H4 (cell line): ENCODE measurements around the gene ING1. TPM values are rescaled to one million over a fixed set of nuclear protein-coding genes. Genes with fewer than 3 reads are reported as not detected.
"Not testable (repeated sequence)": the region's sequence is repeated elsewhere in the genome, so short reads cannot be mapped to it uniquely, and the experiment has no call there.

Source experiments
- DNase-seq: peaks from one replicate; pipeline ENCODE4 v3.0.0-alpha.2; 2015; ENCODE audit warnings: low spot score
- total RNA-seq: library from RNA; depleted of rRNA; stranded (reverse); fragments of >200 nt; shearing (Covaris generic); gene quantifications from 2 replicates; pipeline ENCODE4 v1.2.3, GENCODE V29; 2014

ING1 gene
- total RNA-seq, 1 experiment from 2014 or later = 8.4 TPM

DNA sequence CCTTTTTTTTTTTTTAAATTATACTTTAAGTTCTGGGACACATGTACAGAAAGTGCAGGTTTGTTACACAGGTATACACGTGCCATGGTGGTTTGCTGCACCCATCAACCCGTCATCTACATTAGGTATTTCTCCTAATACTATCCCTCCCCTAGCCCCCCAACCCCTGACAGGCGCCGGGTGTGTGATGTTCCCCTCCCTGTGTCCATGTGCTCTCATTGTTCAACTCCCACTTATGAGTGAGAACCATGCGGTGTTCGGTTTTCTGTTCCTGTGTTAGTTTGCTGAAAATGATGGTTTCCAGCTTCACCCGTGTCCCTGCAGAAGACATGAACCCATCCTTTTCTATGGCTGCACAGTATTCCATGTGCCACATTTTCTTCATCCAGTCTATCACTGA, 17.7 kb upstream of the ING1 start:
- not testable (repeated sequence) for DNase-seq

DNA sequence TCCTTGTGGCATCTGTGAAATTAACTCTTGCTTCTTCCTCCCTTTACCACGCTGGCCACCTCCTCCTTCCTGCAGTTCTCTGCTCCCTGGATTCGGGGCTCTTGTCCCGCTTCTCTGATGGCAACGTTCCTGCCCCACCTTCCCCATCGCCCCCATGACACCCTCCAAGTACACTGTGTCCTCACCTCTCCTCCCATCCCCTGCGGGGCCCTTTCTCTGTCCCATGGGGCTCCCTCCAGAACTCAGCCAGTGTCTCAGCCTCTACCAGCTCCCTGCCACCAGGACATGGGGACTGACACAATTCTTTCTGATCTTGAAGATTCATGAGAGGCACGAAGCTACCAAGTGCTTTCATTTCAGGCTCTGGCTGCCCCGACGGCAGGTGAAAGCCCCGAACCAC, 16.7 kb upstream of the ING1 start:
- no peak for DNase-seq

DNA sequence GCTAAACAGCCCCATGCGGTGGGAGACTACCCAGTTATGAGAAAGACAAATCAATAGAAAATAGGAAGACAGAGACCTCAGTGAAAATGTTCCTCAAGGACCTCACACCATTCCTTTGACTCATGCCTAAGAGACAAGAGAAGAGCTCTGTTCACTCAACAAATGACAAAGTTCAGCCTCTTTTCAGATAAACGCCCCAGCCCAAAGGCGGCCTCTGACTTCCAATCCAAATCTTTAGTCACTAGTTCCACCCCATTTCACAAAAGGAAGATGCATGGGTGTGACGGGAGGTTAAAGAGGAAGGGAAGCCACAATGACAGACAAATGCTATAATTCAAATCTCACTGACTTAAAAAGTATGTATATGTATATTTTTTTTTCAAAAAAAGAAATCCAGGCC, 15.7 kb upstream of the ING1 start:
- DNase-seq = no peak

DNA sequence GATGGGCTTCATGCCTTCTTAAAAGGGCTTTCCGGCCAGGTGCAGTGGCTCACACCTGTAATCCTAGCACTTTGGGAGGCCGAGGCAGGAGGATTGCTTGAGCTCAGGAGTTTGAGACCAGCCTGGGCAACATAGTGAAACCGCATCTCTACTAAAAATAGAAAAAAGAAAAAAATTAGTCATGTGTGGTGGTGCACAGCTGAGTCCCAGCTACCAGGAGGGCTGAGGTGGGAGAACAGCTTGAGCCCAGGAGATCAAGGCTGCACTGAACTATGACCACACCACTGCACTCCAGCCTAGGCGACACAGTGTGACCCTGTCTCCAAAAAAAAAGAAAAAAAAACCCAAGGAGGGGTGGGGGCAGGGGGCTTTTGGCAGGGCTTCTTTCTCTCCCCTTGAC, 14.8 kb upstream of the ING1 start:
- no peak for DNase-seq

DNA sequence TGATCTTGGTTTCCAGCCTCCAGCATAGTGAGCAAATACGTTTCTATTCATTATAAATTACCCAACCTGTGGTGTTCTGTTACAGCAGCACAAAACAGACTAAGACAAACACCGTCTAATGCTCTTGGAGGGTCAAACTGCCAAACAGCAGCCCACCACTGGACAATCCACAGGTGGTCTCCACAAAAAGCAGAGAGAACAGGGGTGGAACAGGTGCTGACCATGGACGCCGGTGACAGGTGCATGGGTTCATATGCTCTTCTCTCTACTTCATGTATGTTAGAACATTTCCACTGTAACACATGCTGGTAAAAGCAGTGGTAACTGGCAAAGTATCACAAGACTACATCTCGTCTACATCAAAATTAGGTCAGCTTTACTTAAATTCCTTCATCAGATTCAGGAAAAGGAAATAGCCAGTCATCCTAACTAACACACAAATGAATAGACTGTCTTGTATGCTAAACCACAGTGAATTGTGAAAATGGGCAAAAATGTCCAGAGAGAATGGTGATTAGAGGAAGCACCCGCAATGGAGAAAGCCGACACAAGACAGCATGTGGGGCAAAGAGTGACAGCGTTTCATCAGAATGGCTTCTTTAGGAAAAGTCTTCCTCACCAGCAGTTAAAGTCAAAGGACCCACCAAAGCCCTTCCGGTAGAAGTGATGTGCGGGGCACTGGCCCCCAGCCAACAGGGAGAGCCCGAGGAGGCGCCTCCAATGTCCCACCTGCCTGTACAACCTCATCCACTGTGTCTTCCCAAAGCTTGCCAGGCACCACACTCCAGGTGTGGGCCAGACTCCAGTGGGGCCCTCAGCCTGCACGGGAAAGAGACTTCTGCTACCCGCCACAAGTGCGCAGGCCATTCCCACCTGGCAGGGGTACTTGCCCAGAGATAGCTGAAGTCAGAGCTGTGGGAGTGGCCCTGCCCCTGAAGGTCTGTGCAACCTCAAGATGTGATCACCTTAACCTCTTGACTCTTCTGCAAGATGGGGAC, 14.1 kb upstream of the ING1 start:
- no peak for DNase-seq

DNA sequence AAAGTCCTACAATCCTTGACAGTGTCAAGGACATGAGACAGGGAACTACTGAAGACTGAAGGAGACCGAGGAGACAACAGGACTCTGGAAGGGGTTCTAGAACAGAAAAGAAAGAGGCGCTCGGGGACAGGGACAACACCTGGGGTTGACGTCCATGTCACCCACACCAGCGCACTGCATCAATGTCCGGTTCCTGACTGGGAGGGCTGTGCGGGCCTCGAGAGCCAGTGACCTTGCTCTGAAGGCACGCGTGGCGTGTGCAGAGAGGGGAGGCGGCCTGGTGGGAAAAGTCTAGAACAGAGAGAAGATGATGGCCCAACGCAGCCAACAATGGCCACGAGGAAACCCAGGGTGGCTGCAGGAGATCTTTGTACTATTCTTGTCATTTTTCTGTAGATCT, 13.3 kb upstream of the ING1 start:
- no peak for DNase-seq

DNA sequence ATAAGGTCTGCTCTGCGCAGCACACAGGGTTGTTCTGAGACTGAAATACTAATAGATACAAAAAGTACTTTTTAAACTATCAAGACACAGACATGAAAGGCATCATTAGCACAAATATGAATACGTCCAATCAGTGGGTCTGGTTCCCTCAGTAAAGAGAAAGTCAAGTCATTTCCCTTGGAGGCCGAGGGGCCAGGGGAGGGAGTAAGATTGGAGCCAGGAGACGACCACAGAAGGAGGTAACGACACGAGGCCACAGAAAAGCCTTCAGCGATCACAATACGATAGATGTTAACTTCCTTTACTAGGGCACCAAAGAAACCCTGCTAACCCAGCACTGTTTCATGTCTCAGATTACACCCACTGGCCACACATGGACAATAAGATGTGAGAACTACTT, 12.9 kb upstream of the ING1 start:
- no peak for DNase-seq

DNA sequence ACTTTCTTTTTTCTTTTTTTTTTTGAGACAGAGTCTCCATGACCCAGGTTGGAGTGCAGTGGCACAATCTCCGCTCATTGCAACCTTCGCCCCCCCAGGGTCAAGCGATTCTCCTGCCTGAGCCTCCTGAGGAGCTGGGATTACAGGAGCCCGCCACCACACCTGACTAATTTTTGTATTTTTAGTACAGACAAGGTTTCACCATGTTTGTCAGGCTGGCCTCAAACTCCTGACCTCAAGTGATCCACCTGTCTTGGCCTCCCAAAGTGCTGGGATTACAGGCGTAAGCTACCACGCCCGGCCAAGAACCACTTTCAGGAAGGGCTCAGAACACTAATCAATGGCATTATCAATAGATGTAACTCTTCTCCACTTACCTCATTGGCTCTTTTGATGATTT, 12.4 kb upstream of the ING1 start:
- not testable (repeated sequence) for DNase-seq

DNA sequence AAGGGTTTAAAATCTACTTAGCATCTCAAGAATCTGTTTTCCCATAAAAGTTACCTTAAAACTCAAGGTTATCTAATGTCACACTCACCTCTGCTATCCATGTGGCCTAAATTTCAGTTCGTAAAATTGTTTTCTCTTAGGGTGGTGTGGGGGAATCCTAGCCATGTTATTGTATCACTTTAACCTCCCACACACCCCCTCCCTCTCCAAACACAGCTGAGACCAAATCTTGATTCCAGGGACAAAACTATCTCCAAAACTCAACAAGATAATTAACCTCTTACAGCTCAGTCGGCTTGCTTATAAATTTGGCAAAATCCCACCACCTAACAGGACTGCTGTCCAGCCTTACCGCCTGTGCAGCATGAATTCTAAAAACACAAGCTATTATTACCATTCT, 11.4 kb upstream of the ING1 start:
- no peak for DNase-seq

DNA sequence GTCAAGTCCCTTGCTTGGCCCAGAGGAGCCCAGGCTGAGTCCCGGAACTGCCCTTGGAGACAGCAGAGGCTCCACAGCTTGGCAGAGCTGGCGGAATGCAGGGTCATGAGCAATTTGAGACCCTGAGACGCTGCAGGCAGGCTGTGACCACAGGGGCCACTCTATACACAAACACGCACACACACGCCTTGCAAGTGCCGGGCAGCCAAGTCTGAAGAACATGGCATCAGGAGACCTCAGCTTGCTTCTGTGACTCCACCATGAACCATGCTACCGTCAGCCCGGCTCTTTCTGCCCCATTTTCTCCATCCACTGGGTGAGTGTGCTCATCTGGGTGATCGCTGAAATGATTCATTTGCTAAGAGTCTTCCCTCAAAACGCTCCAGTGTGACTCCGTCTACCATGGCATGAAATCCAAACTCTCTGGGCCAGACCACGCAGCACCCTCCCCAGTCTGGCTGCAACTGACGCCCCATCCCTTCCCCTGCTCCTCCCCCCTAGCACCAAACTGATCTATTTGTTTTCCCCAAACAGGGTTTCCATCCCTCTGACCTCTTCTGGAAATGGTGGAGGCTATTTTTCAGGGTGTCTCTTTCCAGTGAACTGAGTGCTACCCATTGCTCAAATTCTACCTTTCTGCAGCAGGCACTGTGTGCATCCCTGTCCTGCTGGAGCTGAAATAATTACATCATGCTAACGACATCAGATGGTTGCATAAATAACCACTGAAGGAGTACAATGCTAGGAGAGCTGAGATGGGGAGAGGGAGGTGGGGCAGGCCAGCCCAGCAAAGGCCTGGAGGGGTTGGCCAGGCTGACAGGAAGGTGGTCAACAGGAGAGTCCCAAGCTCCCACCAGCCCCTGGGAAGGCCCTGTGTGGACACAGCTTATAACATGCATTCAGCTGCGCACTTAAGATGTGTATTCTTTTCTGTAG, 10.6 kb upstream of the ING1 start:
- no peak for DNase-seq

DNA sequence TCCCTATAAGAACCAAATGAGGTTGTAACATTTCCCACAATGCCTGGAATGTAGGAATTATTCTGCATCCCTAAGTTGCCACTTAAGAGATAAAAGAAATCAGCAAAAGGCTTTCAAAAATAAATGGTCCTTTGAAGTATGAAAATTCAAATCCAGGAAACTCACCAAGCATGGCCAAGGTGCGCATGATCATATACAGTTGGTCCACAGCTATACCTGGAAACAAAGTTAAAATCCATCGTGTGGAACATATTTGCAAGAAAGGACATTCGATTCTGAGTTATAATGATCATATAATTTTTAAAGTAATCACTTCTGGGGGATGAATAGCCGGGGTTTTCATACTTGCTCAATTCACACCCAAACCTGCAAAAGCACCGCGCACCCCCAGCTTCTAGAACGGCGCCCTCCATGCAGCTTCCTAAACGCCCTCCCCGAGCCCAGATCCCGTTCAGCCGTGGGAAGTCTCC, 8.1 kb upstream of the ING1 start:
- DNase-seq = no peak

DNA sequence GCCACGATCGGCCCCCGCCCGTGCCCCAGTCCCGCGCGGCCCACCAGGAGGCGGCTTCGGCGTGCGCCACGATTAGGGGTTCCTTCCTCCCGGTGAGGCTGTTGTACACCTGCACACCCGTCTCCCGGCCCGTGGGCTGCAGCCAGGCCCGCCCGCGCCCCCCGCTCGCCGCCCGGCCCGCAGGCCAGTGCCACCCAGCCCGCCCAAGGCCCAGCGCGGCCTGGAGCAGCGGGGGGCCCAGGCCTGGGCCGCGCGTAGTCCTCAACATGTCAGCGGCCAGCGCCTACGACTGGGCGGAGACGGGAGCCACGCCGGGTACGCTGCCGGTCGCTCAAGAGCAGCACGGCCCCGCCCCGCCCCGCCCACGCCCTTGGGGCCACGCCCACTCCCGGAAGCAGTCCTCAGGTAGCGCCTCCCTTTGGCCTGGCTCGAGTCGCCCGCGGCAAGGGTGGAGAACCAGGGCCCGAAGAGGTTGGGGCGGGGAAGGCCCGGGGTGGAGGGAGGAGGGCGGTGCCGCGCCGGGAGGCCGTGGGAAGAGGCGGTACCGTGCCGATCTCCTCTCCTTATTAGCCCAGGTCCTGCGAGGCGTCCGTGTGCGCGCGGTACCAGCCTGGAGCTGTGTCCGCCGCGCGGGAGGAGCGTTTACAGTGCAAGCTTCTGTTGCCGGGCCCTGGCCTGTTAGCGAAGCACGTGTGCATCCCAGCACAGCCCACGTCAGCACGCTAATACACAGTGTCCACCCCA, 7.5 kb upstream of the ING1 start, which contains the start of gene CARS2:
Gene CARS2 (minus strand): TSS at position 291 of the 744 bp plus-strand sequence. CDS start 23 bp downstream, at position 268.
- peak; percentile 89 for DNase-seq

DNA sequence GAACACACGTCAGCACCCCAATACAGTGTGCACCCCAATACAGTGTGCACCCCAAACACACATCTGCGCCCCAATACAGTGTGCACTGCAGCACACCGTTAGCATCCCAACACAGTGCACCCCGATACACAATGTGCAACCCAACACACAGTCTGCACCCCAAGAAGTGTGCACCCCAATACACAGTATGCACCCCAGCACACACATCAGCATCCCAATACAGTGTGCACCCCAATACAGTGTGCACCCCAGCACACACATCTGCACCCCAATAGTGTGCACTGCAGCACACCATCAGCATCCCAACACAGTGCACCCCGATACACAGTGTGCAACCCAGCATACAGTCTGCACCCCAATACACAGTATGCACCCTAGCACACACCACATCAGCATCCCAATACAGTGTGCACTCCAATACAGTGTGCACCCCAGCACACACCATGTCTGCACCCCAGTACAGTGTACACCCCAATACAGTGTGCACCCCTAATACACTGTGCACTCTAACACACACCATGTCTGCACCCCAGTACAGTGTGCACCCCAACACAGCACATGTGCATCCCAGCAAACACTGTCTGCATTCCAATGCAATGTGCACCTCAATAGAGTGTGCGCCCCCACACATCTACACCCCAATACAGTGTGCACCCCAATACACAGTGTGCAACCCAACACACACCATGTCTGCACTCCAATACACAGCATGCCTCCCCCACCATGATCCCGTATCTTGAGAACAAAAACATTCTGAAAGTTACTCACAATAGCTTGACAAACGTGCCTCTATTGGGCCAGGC, 6.7 kb upstream of the ING1 start:
- DNase-seq = no peak

DNA sequence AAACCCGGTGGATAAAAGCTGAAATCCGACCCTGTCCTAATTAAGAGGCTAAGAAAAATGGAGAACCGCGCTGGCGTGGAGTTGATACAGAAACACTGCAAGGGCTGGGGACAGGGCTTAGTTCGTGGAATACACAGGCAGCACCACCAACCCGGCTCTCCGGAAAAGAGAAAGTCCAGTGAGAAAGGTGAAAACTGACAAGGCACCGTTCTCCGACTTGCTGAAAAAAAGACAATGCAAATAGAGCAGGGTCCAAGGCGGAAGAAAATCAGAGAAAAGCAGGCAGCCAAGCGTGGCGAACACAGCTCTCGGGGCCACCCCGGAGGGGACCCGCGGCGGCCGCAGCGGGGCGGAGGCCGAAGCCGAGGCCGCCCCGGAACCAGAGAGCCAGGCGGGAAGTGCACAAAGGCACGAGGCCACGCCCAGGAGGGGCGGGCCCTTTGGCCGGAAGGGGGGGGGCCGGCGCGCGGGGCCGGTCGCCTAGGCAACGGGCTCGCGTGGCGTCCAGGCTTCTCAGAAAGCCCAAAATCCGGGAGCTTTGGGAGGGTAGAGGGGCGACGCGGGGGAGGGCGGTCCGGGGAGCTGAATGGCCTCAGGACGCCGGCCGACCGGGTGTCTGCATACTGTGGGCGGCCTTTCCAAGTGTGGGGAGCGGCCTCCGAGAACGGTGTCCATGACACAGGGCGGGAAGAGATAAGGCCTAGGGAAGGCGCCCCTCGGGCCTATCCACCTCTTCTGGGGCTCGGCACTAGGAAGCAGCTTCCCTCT, 1.2 kb upstream of the ING1 start:
- DNase-seq = peak; percentile 57

DNA sequence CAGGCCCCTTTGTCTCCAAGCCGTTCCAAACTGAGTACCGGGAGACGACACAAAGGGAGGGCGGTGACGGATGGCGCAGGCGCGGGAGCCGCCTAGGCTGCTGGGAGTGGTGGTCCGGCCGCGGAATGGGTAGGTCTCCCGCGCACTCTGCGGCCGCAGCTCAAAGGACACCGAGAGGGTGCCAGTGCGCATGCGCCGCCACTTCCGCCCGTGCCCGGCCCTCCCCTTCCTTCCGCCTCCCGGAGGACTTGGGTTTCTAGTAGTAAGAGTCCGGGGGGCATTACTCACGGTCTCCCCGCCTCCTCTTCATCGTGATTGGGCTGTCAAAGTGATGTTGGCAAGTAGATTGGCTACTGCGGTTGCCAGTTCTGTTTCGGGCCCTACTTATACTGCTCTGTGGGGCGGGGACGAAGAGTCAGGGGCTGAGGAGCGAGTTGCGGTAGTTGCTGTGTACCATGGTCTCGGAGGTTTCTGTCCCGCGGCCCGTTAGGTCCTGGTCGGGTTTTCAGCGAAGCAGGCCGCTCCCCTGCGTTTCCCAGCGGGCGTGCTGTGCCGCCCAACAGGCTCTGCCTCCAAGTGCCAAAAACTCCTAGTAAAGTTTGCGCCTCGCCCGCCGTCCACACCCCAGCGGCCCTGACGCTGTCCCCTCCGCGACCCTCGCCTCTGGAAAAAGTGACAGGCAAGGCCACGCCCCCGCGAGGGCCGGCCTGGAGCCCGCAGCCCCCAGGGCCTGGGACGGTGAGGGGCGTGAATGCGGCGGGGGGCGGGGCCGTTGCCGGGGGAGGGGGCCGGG, 455 bp upstream of the ING1 start:
- peak; percentile 97 for DNase-seq

DNA sequence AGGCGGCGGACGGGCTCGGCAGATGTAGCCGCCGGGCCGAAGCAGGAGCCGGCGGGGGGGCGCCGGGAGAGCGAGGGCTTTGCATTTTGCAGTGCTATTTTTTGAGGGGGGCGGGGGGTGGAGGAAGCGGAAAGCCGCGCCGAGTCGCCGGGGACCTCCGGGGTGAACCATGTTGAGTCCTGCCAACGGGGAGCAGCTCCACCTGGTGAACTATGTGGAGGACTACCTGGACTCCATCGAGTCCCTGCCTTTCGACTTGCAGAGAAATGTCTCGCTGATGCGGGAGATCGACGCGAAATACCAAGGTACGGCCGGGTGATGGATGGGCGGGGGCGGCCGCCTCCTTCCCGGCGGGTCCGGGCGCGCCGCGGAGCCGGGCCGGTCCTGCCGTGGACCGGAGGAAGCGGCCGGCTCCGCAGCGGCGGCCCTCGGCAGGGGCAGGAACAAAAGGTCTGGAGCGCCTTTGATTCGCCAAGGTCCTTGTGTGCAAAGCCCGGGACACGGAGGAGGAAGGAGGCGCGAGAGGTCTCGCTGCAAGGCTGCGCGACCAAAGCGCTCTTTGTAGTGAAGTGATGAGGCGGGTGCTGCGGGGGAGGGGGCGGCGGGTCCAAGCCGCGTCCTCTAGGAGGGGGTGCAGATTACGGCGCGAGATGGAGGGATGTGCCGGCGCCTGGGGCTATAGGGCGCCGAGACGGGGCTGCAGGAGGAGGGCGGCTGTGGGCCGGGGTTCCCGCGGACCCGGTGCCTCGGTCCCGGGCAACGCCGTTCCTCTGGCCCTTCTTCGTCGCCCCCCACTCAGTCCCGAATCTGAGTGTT, 689 bp downstream of the ING1 start:
- DNase-seq = no peak

DNA sequence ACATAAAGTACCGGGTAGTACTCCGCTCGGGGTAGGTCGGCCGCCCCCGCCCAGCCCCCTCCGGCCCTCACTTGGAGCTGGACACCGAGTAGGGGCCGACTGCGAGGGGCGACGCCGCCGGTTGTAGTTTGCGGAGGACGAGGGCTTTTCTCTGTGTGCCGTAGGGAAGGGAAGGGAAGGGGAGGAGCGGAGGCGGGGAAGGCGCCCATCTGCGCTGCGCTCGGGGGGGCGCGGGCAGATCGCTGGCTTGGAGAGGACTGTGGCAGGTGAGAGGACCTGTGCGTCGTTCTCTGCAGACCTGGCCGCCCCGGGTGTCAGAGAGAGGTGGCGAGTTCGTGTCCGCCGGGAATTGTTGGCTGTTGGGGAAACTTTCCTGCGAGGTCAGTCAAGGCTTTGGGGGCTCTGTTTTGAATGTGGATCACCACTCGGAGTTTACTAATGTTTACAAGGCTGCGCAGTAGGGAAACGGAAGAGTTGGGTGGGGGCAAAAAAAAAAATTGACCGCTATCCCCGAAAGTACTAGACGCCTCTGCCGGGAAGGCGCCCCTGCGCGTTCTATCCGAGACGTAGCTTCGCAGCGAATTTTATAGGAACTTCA, 1.4 kb downstream of the ING1 start:
- no peak for DNase-seq
